Upper lobe of left lung (tissue), 6 donors: Measurements from ENCODE around the gene DNAJB8. TPM values are rescaled to one million over a fixed set of nuclear protein-coding genes. Genes with fewer than 3 reads are reported as not detected.

Source experiments
- ATAC-seq, 2 donors: fragments of 200-7000 bp; cut with Tn5 transposase; one replicate each; pipeline ENCODE4 v1.9.1; 2022; ENCODE audit warnings: mild to moderate bottlenecking in 2 of 2, moderate library complexity in 2 of 2; ENCODE audit not compliant: low FRiP score in 2 of 2
- DNase-seq, 2 donors: peaks; one replicate each; pipeline ENCODE4 v3.0.0-alpha.2; 2019 to 2020
- H3K27ac ChIP-seq, 4 donors: fragments of 200-600 bp; sonication (generic); one replicate each; pipeline ENCODE4 v1.5.1; 2016 to 2019
- H3K27me3 ChIP-seq, 4 donors: fragments of 200-600 bp; sonication (generic); one replicate each; pipeline ENCODE4 v1.5.1; 2017 to 2019
- H3K36me3 ChIP-seq, 4 donors: fragments of 200-600 bp; sonication (generic); one replicate each; pipeline ENCODE4 v1.5.1; 2016 to 2019
- H3K4me1 ChIP-seq, 4 donors: fragments of 200-600 bp; sonication (generic); one replicate each; pipeline ENCODE4 v1.5.1; 2018 to 2019
- H3K4me3 ChIP-seq, 4 donors: fragments of 200-600 bp; sonication (generic); one replicate each; pipeline ENCODE4 v1.5.1; 2017 to 2019; ENCODE audit warnings: mild to moderate bottlenecking in 2 of 4, moderate library complexity in 1 of 4
- H3K9me3 ChIP-seq, 4 donors: fragments of 200-600 bp; sonication (generic); one replicate each; pipeline ENCODE4 v1.5.1; 2018 to 2019
- EP300 ChIP-seq, 4 donors: sonication (generic); formaldehyde crosslinking; IDR thresholded peaks; one replicate each; pipeline ENCODE4 v1.5.1; 2017; ENCODE audit warnings: antibody characterized with exemption in 4 of 4, control low read depth in 2 of 4
- POLR2A ChIP-seq, 4 donors: fragments of 450-650 bp; IDR thresholded peaks; one replicate each; pipeline ENCODE4 v1.5.1; 2016 to 2017; ENCODE audit warnings: antibody characterized with exemption in 4 of 4, mild to moderate bottlenecking in 2 of 4
- POLR2AphosphoS5 ChIP-seq, 2 donors: sonication (generic); formaldehyde crosslinking; IDR thresholded peaks; one replicate each; pipeline ENCODE4 v1.5.1; 2017; ENCODE audit warnings: antibody characterized with exemption in 2 of 2
- WGBS, 2 donors: methylation state at CpG; one replicate each; pipeline ENCODE4 v1.1.5; 2017 to 2018; 5-methylcytosine and 5-hydroxymethylcytosine counted together
- total RNA-seq, 6 donors: library from RNA; depleted of rRNA in 4 of 6; stranded (reverse); fragments of >200 nt in 4 of 6; gene quantifications; one replicate each; pipeline versions ENCODE4 v1.1.0 to v1.2.1, GENCODE V29; 2016 to 2021
- TF ChIP-seq, protein P1 (sequence below), 6 experiments: fragments of 450-650 bp in 4 of 6; fragments of 200-600 bp in 2 of 6; sonication (generic) in 2 of 6; IDR thresholded peaks; one replicate each; pipeline ENCODE4 v1.5.1; 2016 to 2019; ENCODE audit warnings: antibody characterized with exemption in 6 of 6
- donor health status: DM: no; HTN: no; CAD: no; lungs with moderate emphysema.
- donor health status: DM: no; HTN: yes; CAD: no; lungs with severe emphysema.

DNAJB8 gene
- total RNA-seq, 6 donors from 2014 or later, result not detected

DNA sequence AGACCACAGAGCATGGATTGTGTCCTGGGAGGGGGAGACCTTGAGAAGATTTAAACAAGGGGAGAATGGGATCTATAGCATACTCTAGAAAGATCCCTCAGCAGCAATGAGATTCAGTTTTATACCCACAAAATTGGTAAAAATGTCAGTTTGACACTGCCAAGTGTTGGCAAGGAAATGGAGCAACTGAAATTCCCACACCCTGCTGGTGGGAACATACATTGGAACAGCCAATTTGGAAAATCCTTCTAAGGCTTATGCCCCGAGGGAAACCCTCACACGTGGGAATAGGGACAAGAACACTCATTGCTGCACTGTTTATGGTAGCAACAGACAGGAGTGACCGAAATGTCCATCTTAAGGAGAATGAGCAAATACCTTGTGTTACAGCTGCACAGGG lies 5.0 kb upstream of the DNAJB8 start:
- Histone ChIP-seq H3K36me3 (no peaks in the 10 kb centered on the region), H3K27ac (no peak overlapping the region), H3K4me1 (no peaks in the 10 kb centered on the region), H3K4me3 (no peak overlapping the region), H3K9me3 (no peaks in the 10 kb centered on the region), H3K27me3 (no peaks in the 10 kb centered on the region)
- no peak for TF ChIP-seq POLR2AphosphoS5 (IDR thresholded peaks at IDR 0.05)
- TF ChIP-seq EP300 (IDR thresholded peaks at IDR 0.05), result no peak
- TF ChIP-seq, protein P1, sequence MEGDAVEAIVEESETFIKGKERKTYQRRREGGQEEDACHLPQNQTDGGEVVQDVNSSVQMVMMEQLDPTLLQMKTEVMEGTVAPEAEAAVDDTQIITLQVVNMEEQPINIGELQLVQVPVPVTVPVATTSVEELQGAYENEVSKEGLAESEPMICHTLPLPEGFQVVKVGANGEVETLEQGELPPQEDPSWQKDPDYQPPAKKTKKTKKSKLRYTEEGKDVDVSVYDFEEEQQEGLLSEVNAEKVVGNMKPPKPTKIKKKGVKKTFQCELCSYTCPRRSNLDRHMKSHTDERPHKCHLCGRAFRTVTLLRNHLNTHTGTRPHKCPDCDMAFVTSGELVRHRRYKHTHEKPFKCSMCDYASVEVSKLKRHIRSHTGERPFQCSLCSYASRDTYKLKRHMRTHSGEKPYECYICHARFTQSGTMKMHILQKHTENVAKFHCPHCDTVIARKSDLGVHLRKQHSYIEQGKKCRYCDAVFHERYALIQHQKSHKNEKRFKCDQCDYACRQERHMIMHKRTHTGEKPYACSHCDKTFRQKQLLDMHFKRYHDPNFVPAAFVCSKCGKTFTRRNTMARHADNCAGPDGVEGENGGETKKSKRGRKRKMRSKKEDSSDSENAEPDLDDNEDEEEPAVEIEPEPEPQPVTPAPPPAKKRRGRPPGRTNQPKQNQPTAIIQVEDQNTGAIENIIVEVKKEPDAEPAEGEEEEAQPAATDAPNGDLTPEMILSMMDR (IDR thresholded peaks at IDR 0.05), result no peak
- no peak for TF ChIP-seq POLR2A (IDR thresholded peaks at IDR 0.05)
- DNase-seq, result no peak
- WGBS, 2 donors, result 83 to 92% methylated on average over 3 of the region's 3 CpGs
- no peak for ATAC-seq

DNA sequence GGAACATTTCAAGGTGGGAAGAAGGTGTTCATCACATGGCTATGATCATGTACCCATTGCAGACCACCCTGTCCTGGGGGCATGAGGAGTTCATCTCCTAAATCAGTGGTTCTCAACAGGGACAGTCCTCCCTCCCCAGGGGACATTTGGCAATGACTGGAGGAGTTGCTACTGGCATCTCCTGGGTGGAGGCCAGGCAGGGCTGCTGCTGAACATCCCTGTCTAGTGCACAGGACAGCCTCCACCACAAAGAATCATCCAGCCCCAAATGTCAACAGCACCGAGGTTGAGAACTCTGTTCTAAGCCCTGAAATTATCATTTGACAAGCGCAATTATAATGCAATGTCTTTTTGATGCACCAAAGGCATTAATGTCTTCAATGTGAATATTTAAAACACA lies 4.4 kb upstream of the DNAJB8 start:
- Histone ChIP-seq H3K9me3 (no peaks in the 10 kb centered on the region), H3K27me3 (no peaks in the 10 kb centered on the region), H3K4me3 (no peak overlapping the region), H3K4me1 (no peaks in the 10 kb centered on the region), H3K36me3 (no peaks in the 10 kb centered on the region), H3K27ac (no peak overlapping the region)
- 86 to 100% methylated on average over 2 of the region's 2 CpGs for WGBS, 2 donors
- DNase-seq (no peak), ATAC-seq (no peak)
- no peak for TF ChIP-seq POLR2A (IDR thresholded peaks at IDR 0.05)
- TF ChIP-seq, protein P1 (IDR thresholded peaks at IDR 0.05), result no peak
- TF ChIP-seq EP300 (IDR thresholded peaks at IDR 0.05), result no peak
- TF ChIP-seq POLR2AphosphoS5 (IDR thresholded peaks at IDR 0.05), result no peak

DNA sequence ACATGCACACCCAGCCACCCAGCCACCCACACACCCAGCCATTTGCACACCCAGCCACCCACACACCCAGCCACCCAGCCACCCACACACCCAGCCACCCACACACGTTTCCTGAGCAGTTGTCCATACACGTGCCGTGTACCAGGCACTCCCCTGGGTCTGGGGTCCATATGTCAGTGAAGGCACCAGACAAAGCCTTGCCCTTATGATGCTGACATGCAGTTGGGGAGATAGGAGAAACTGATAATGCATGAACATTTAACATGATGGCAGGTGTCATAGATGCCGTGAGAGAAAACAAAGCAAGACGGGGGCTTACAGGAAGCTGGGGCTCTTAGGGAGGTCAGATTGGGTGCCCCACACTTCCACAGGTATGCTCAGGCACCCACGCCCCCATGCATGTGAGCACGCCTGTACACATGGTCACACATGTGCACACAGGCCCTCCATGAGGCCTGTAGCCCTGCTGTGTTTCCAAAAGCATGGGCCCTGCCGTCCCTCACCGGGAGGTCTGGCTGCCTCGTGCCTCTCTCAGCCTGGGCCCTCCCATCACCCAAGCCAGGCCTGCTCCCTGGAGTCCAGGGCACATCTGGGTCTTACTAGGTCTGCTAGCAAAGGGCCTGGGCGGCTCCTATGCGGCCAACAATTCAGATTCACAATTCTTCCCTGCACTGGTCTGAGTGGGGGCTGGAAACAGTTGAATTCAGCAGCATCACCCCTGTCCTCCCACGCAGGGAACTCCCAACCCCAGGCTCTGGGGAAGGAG lies 3.6 kb upstream of the DNAJB8 start:
- Histone ChIP-seq H3K27ac (no peak overlapping the region), H3K27me3 (no peaks in the 10 kb centered on the region), H3K4me3 (no peak overlapping the region), H3K4me1 (no peaks in the 10 kb centered on the region), H3K36me3 (no peaks in the 10 kb centered on the region), H3K9me3 (no peaks in the 10 kb centered on the region)
- DNase-seq (no peak), ATAC-seq (no peak)
- no peak for TF ChIP-seq POLR2A (IDR thresholded peaks at IDR 0.05)
- no peak for TF ChIP-seq POLR2AphosphoS5 (IDR thresholded peaks at IDR 0.05)
- TF ChIP-seq, protein P1 (IDR thresholded peaks at IDR 0.05), result no peak
- TF ChIP-seq EP300 (IDR thresholded peaks at IDR 0.05), result no peak
- WGBS, 2 donors, result 84 to 97% methylated on average over 7 to 13 of the region's 13 CpGs

DNA sequence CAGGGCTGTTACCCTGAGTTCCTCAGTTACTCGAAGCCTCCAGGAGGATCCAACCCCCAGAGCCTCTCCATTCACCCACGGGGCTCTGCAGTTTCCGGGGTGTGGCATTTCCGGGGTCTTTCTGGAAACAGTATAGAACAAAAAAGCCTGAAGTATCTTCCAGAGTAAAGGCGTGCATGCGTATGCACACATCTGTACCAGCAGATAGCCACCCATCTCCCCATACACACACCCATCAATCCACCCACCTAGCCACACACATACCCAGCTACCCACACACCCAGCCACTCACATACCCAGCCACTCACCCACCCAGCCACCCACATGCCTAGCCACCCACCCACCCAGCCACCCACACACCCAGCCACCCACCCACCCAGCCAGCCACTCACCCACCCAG lies 2.9 kb upstream of the DNAJB8 start:
- Histone ChIP-seq H3K4me3 (no peak overlapping the region), H3K27ac (no peak overlapping the region), H3K4me1 (no peaks in the 10 kb centered on the region), H3K36me3 (no peaks in the 10 kb centered on the region), H3K9me3 (no peaks in the 10 kb centered on the region), H3K27me3 (no peaks in the 10 kb centered on the region)
- TF ChIP-seq, protein P1 (IDR thresholded peaks at IDR 0.05), result no peak
- TF ChIP-seq POLR2AphosphoS5 (IDR thresholded peaks at IDR 0.05) (no peak), EP300 (IDR thresholded peaks at IDR 0.05) (no peak), POLR2A (IDR thresholded peaks at IDR 0.05) (no peak)
- 87 to 92% methylated on average over 6 of the region's 6 CpGs for WGBS, 2 donors
- DNase-seq (no peak), ATAC-seq (no peak)
